Measurements from ENCODE around the gene TNFAIP8L2.
"Not testable (repeated sequence)": the region's sequence is repeated elsewhere in the genome, so short reads cannot be mapped to it uniquely, and the experiment has no call there.

Gene TNFAIP8L2

GRCh38 chr1:151189637-151190445 lies 33.4 kb downstream of the TNFAIP8L2 start, which contains the start of gene VPS72:
Gene VPS72 (minus strand): TSS chr1:151190197. CDS start chr1:151190121, 76 bp downstream.
- DNase-seq (ENCODE audit: low spot score), result peak; percentile 92

GRCh38 chr1:151192047-151192446 lies 35.6 kb downstream of the TNFAIP8L2 start:
- DNase-seq (ENCODE audit: low spot score), result no peak

- no peak for DNase-seq (ENCODE audit: low spot score)
Observed at GRCh38 chr1:151193304-151193703, 36.9 kb downstream of the TNFAIP8L2 start.

- DNase-seq (ENCODE audit: low spot score), result no peak
Observed at GRCh38 chr1:151193856-151194255, 37.4 kb downstream of the TNFAIP8L2 start.

- not testable (repeated sequence) for DNase-seq (ENCODE audit: low spot score)
Observed at GRCh38 chr1:151194894-151195594, 38.6 kb downstream of the TNFAIP8L2 start.

GRCh38 chr1:151196292-151196800 lies 39.9 kb downstream of the TNFAIP8L2 start:
- peak; percentile 84 for DNase-seq (ENCODE audit: low spot score)

GRCh38 chr1:151197863-151198253 lies 41.4 kb downstream of the TNFAIP8L2 start:
- DNase-seq (ENCODE audit: low spot score), result no peak

- peak; percentile 98 for DNase-seq (ENCODE audit: low spot score)
Observed at GRCh38 chr1:151198254-151199127, 42.0 kb downstream of the TNFAIP8L2 start, which contains the start of gene PIP5K1A. Gene PIP5K1A (plus strand): TSS chr1:151198552. CDS start chr1:151198997, 445 bp downstream.

GRCh38 chr1:151199873-151200581 lies 43.6 kb downstream of the TNFAIP8L2 start:
- no peak for DNase-seq (ENCODE audit: low spot score)

GRCh38 chr1:151205381-151205965 lies 49.0 kb downstream of the TNFAIP8L2 start:
- DNase-seq (ENCODE audit: low spot score), result not testable (repeated sequence)

Data from Ammon's horn (tissue), 1 donor.